ENCODE measurements around the gene FBXW8.

FBXW8 gene

DNA sequence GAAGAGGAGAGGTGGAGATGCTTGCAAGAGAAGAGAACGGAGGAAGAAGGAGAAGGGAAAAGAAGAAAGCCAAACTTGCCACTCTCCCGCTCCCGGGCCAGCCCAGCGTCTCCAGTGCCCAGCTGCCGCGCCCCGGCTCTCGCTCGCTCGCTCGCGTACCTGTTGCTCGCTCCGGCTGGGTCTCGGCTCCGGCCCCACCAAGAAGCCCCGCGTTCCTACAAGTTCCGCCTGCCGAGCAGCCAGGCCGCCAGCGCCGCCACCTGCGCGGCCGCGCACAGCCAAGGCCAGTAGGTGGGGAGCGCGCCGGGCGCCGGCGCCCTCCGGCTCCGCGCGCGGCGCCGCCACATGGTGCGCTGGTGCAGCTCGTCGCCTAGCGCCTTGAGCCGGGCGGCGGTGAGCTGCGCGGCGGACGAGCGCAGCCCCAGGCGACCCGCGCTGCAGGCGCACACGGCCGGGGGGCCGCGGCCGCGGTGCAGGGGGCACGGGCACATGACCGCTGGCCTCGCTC, 29.9 kb upstream of the FBXW8 start:
- ATAC-seq = peak; percentile 83
- peaks cover 31% of the 10 kb centered on the region for H3K4me1 Mint-ChIP-seq
- no peaks in the 10 kb centered on the region for H3K36me3 Mint-ChIP-seq
- peak overlapping the region; percentile 69 for H3K4me3 Mint-ChIP-seq
- DNase-seq (ENCODE audit: low spot score in 2 of 2) = peak in 1 of 2 donors; percentile 61
- H3K9me3 Mint-ChIP-seq = no peaks in the 10 kb centered on the region
- no peak overlapping the region for H3K27ac Mint-ChIP-seq

DNA sequence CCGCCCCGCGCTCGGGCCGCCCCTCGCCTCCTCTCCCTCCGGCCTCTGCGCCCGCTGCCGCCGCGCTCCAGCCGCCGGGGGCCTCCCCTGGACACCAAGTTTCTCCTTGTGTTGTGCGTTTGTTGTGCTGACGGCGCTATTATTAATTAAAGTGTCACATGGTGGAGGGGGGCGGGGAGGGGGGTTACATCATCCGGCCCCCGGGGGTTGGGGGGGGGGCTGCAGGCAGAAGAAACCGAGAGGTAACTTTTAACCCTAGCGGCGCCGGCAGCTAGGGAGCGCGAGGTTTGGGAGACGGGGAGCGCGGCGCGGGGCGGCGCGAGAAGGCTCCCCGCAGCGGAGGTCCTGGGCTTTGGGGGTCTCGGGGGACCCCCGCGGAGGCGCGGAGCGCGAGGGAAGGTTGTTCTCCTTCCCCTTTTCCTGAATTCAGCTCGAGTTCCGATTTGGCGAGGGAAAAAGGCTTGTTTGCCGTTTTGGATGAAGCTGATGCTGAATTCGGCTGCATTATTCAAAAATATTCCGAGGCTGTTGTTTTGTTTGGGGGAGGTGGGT, 29.3 kb upstream of the FBXW8 start, which contains the start of gene HRK:
Gene HRK (minus strand): TSS at position 117 of the 552 bp plus-strand sequence. CDS start 134 bp downstream, outside the sequence.
- H3K27ac Mint-ChIP-seq = no peak within 1 kb of the TSS
- no peak for ATAC-seq
- H3K36me3 Mint-ChIP-seq = no peaks in the 10 kb centered on the region
- peaks cover 31% of the 10 kb centered on the region for H3K4me1 Mint-ChIP-seq
- DNase-seq (ENCODE audit: low spot score in 2 of 2) = no peak
- peak within 1 kb of the TSS; percentile 69 for H3K4me3 Mint-ChIP-seq
- H3K9me3 Mint-ChIP-seq = no peaks in the 10 kb centered on the region

DNA sequence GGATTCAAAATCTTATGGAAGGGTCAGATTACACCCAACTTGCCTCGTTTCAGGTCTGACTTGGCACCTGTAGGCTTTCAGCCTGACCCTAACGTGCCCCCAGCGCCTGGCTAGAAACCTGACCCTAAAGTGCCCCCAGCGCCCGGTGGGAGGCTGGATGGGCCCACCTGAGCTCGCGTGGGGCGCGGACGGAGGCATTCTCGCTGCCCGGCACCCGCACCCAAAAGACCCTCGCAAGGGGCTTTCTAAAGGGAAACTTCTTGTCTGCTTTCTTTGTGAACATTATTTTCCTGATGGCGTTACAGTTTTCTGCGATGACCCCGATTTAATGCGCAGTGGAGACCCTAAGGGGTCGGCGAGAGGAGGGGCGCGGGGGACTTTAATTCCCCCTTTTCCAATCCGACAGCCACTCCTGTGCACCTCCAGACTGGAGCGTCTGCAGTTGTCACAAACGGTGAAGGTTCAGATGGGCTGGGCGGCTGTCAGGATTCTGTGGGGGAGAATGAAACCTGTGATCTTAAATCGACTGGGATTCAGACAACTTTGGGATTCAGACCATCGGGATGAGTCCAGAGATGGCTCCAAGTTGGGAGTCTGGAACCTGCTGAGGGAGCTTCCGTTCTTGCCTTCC, 28.8 kb upstream of the FBXW8 start:
- ATAC-seq = no peak
- Mint-ChIP-seq H3K4me3 (peak overlapping the region; percentile 41), H3K9me3 (no peaks in the 10 kb centered on the region), H3K4me1 (peaks cover 31% of the 10 kb centered on the region), H3K36me3 (no peaks in the 10 kb centered on the region), H3K27ac (no peak overlapping the region)
- no peak for DNase-seq (ENCODE audit: low spot score in 2 of 2)

DNA sequence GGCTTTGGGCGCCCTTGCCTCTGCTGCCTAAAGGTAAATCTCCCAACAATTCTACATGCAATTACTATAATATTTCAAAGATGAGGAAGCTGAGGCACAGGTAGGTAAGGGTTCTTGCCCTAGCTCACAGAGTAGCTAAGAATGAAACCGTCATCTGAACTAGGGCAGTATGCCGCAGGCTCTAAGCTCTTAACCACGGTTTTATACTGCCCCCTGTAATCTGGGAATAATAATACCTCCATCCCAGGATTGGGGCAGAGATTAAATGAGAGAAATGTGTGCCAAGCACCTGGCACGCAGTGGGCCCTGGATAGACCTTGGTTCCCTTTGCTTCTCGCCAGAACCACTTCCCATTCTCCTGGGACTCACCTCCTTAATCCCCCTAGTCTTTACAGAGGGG, 28.0 kb upstream of the FBXW8 start:
- H3K27ac Mint-ChIP-seq = no peak overlapping the region
- DNase-seq (ENCODE audit: low spot score in 2 of 2) = no peak
- H3K36me3 Mint-ChIP-seq = no peaks in the 10 kb centered on the region
- H3K4me3 Mint-ChIP-seq = no peak overlapping the region
- H3K4me1 Mint-ChIP-seq = peaks cover 31% of the 10 kb centered on the region
- peak; percentile 25 for ATAC-seq
- H3K9me3 Mint-ChIP-seq = no peaks in the 10 kb centered on the region

DNA sequence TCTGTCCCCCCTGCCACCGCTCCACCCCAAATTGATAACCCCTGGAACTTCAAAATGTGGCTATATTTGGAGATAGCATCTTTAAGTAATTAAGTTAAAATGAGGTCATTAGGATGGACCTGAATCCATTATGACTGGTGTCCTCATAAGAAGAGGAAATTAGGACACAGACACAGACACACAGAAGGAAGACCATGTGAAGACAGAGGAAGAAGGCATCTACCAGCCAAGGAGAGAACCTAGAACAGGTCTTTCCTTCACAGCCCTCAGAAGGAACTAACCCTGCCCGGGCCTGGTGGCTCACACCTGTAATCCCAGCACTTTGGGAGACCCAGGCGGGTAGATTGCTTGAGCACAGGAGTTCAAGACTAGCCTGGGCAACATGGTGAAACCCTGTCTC, 25.9 kb upstream of the FBXW8 start:
- ATAC-seq (no peak), DNase-seq (ENCODE audit: low spot score in 2 of 2) (no peak)
- Mint-ChIP-seq H3K9me3 (no peaks in the 10 kb centered on the region), H3K4me3 (no peak overlapping the region), H3K36me3 (no peaks in the 10 kb centered on the region), H3K4me1 (peaks cover 20% of the 10 kb centered on the region), H3K27ac (no peak overlapping the region)

DNA sequence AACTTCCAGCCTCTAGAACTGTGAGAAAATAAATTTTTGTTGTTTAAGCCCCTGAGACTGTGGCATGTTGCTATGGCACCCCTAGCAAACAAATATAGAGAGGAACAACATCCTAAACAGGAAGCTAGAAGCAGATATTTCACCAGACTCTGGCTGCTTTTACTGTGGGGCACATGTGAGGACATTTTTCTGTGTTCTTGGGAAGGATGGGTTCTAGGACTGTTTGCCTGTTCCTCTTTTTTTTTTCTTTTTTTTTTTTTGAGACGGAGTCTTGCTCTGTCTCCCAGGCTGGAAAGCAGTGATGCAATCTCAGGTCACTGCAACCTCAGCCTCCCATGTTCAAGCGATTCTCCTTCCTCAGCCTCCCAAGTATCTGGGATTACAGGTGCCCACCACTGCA, 25.3 kb upstream of the FBXW8 start:
- no peak for ATAC-seq
- H3K9me3 Mint-ChIP-seq = no peaks in the 10 kb centered on the region
- DNase-seq (ENCODE audit: low spot score in 2 of 2) = no peak
- H3K36me3 Mint-ChIP-seq = no peaks in the 10 kb centered on the region
- no peak overlapping the region for H3K27ac Mint-ChIP-seq
- peaks cover 14% of the 10 kb centered on the region for H3K4me1 Mint-ChIP-seq
- H3K4me3 Mint-ChIP-seq = no peak overlapping the region

DNA sequence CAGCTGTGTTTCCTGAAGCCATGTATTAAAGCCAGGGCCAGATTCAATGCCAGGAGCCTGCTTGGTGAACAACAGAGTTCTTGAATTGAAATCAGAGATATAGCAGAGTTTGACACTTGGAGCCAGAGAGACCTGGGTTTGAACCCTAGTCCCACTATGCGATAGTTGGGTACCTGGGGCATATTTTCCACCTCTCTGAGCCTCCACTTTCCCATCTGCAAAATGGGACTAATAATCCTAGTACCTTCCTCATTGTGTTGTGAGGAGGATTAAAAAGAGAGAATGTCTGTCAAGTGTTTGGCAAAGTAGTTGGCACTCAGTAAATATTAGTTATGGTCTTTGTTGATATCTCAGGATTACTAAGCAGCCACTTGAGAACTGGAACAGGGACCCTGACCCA, 23.5 kb upstream of the FBXW8 start:
- DNase-seq (ENCODE audit: low spot score in 2 of 2) (no peak), ATAC-seq (no peak)
- Mint-ChIP-seq H3K36me3 (no peaks in the 10 kb centered on the region), H3K4me3 (no peak overlapping the region), H3K4me1 (peaks cover 2% of the 10 kb centered on the region), H3K9me3 (no peaks in the 10 kb centered on the region), H3K27ac (no peak overlapping the region)

DNA sequence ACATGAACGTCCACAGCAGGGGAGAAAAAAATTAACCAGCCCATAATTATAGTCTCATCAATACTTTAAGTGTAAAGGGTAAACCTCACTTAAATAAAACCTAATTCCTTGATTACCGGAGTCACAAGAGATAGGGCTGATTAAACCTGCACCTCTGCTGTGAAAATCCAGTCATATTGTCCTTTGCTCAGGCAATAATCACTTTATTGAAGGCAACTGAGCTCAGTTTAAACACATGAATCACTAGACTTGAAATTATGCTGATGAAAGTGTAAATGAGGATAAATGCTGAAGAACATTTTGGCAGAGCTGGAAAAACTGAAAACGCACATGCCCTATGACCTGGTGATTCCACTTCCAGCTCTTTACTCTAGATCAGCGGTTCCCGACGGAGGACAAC, 22.9 kb upstream of the FBXW8 start:
- Mint-ChIP-seq H3K36me3 (no peaks in the 10 kb centered on the region), H3K27ac (no peak overlapping the region), H3K9me3 (no peaks in the 10 kb centered on the region), H3K4me1 (no peaks in the 10 kb centered on the region), H3K4me3 (no peak overlapping the region)
- no peak for DNase-seq (ENCODE audit: low spot score in 2 of 2)
- no peak for ATAC-seq

DNA sequence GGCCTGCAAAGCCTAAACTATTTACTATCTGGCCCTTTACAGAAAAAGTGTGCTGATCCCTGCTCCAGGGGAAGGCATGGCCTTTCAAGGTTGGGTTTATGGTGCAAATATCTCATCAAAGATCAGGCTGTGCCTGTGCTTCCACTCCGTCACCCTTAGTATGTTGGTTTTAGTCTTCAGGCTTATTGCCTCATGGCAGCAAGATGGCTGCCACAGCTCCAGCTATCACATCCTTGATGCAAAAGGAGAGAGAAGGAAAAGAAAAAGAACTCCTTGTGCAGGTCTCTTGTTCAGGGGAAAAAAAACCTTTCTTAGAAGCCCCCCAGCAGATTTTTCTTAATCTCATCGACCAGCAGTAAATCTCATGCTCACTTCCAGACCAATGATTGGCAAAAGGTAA, 20.4 kb upstream of the FBXW8 start:
- H3K9me3 Mint-ChIP-seq = no peaks in the 10 kb centered on the region

DNA sequence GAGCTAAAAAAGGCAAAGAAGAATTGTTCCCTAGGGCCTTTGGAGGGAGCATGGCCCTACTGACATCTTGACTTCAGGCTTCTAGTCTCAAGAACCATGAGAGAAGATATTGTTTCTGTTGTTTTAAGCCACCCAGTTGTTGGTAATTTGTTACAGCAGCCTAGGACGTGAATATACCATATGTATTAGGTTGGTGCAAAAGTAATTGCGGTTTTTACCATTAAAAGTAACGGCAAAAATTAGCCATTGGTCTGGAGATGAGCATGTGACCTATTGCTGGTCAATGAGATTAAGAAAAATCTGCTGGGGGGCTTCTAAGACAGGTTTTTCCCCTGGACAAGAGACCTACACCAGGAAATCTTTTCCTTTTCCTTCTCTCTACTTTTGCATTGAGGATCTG, 19.7 kb upstream of the FBXW8 start:
- no peak for DNase-seq (ENCODE audit: low spot score in 2 of 2)
- Mint-ChIP-seq H3K36me3 (no peaks in the 10 kb centered on the region), H3K9me3 (no peaks in the 10 kb centered on the region), H3K27ac (no peak overlapping the region), H3K4me1 (no peaks in the 10 kb centered on the region), H3K4me3 (no peak overlapping the region)
- ATAC-seq = no peak

More for the DNA sequence above, 20.4 kb upstream of the FBXW8 start:
- Mint-ChIP-seq H3K36me3 (no peaks in the 10 kb centered on the region), H3K27ac (no peak overlapping the region), H3K4me1 (no peaks in the 10 kb centered on the region), H3K4me3 (no peak overlapping the region)
- no peak for ATAC-seq
- no peak for DNase-seq (ENCODE audit: low spot score in 2 of 2)

DNA sequence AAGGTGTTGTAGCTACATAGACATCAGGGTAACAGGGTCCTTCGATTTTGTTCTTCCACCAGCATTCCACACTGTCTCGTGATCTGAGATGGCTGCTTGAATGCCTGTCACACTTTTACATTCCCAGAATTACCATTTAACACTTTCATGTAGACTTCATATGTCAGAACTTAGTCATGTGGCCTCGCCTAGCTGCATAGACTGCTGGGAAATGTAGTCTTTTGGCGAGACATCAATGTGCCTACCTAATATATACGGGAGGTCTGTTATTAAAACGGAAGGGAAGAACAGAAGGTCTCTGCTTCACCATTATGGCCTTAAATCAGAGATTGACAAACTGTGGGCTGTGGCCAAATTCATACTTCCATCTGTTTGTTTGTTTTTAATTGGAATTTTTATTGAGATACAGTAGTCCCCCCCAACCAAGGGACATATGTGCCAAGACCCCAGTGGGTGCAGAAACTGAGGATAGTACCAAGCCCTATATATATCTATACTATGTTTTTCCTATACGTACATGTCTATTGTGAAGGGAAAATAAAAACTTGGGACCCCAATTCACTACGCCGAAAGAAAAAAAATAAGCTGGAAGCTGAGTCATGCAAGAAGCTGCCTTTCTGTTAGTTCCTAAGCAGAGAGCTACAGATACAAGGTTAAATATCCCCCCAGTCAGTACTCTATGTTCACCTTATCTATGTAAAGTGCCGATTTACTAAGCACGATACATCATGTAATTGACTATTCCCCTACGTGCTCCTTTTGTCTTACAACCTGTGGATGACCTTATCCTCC, 18.2 kb upstream of the FBXW8 start:
- Mint-ChIP-seq H3K27ac (no peak overlapping the region), H3K36me3 (no peaks in the 10 kb centered on the region), H3K4me1 (no peaks in the 10 kb centered on the region), H3K4me3 (no peak overlapping the region), H3K9me3 (no peaks in the 10 kb centered on the region)
- DNase-seq (ENCODE audit: low spot score in 2 of 2) = no peak
- peak; percentile 47 for ATAC-seq

DNA sequence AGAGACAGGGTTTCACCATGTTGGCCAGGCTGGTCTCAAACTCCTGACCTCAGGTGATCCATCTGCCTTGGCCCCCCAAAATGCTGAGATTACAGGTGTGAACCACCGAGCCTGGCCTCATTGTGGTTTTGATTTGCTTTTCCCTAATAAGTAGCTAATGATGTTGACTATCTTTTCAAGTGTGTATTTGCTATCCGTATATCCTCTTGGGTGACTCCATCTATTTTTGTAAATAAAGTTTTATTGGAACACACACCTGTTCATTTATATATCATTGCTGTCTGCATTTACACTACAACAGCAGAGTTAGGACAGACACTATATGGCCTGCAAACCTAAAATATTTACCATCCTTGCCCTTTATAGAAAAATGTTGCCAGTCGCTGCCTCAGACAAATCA, 15.8 kb upstream of the FBXW8 start:
- no peaks in the 10 kb centered on the region for H3K36me3 Mint-ChIP-seq
- no peak overlapping the region for H3K27ac Mint-ChIP-seq
- no peaks in the 10 kb centered on the region for H3K9me3 Mint-ChIP-seq
- H3K4me1 Mint-ChIP-seq = no peaks in the 10 kb centered on the region
- ATAC-seq (no peak), DNase-seq (ENCODE audit: low spot score in 2 of 2) (no peak)
- H3K4me3 Mint-ChIP-seq = no peak overlapping the region

DNA sequence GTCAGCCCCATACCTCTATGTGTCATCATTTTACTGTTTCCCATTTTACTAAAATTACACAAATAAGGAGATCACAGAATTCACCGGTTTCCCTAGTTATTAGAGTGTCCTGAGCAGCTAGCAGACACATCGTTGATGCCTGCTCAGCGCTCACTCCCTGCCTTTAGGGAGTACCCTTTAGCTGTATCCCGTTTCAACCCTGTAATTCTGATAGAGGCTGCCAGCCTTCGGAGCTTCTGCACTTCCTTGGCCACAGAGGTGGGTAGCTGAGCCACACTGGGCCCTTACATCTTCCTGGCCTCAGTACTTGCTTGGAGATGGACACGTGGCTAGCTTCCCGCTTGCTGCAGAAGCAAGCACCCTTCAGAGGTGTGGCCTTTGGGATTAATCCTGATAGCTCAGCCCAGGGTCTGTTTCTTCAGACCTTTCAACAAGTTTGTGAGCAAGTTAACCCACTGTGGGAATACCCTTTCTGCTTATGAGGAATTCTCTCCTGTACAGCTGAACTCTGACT, 14.3 kb upstream of the FBXW8 start:
- no peak for ATAC-seq
- no peaks in the 10 kb centered on the region for H3K36me3 Mint-ChIP-seq

DNA sequence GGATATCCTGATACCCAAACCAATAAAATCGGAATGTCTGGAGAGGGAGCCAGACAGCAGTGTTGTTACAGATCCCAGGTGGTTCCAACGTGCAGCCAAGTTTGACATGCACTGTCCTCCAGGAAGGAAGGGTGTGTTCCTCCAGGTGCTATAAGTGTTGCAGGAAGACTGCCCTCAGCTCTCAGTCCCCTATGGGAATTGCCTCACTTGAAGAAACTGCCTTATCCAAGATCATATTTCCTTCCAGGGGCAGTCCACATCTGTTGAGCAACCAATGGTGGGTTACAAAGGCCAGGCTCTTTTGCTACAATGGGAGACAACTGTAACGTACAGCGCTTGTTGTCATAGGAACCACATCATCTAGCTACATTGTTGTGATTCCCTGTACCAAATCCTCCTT, 13.3 kb upstream of the FBXW8 start:
- Mint-ChIP-seq H3K27ac (no peak overlapping the region), H3K4me3 (no peak overlapping the region), H3K4me1 (no peaks in the 10 kb centered on the region), H3K9me3 (no peaks in the 10 kb centered on the region), H3K36me3 (no peaks in the 10 kb centered on the region)
- DNase-seq (ENCODE audit: low spot score in 2 of 2) = no peak
- no peak for ATAC-seq

More for the DNA sequence above, 14.3 kb upstream of the FBXW8 start:
- no peak for DNase-seq (ENCODE audit: low spot score in 2 of 2)
- Mint-ChIP-seq H3K9me3 (no peaks in the 10 kb centered on the region), H3K4me1 (no peaks in the 10 kb centered on the region), H3K27ac (no peak overlapping the region), H3K4me3 (no peak overlapping the region)

DNA sequence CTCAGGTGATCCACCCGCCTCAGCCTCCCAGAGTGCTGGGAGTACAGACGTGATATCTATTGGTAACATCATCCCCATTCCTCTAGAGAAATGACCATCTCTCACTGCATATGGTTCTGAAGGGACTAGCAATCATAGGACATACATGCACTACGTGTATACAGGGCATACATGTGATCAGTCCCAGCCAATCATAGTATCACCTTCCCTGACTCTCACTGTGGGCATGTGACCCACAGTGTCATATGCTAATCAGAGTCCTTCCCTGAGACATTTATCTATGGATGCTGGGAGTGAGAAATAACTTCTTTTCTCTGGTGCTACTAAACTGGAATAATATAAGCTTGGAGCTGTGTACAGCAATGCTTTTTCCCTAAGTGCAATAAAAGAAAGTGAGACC, 12.1 kb upstream of the FBXW8 start:
- no peaks in the 10 kb centered on the region for H3K4me1 Mint-ChIP-seq
- no peak overlapping the region for H3K4me3 Mint-ChIP-seq
- H3K27ac Mint-ChIP-seq = no peak overlapping the region
- H3K9me3 Mint-ChIP-seq = no peaks in the 10 kb centered on the region
- no peak for DNase-seq (ENCODE audit: low spot score in 2 of 2)
- H3K36me3 Mint-ChIP-seq = no peaks in the 10 kb centered on the region
- no peak for ATAC-seq

DNA sequence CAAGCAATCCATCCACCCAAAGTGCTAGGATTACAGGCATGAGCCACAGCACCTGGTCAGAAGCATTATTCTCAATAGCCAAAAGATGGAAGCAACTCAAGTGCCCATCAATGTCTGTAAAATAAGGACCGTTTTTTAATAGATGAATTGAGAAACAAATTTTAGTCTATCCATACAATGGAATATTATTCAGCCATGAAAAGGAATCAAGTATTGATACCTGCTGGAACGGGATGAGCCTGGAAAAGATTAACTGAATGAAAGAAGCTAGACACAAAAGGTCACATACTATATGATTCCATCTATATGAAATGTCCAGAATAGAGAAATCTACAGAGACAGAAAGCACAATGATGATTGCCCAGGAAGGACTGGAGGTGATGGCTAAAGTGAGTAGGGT, 9.1 kb upstream of the FBXW8 start:
- Mint-ChIP-seq H3K27ac (no peak overlapping the region), H3K4me1 (no peaks in the 10 kb centered on the region), H3K36me3 (no peaks in the 10 kb centered on the region), H3K4me3 (no peak overlapping the region), H3K9me3 (no peaks in the 10 kb centered on the region)
- DNase-seq (ENCODE audit: low spot score in 2 of 2) (no peak), ATAC-seq (no peak)

All from stimulated activated effector memory CD8-positive, alpha-beta T cell treated with anti-CD3 and anti-CD28 coated beads, Interleukin-12 subunit alpha, Interleukin-12 subunit beta, amount 100 ng/mL, for 72 hours (primary cell).